NAMALWA (cell line): ENCODE results near the gene SMAD5.

Source experiments
- DNase-seq: peaks from one replicate; pipeline ENCODE4 v3.0.0-alpha.2; 2015; ENCODE audit warnings: low spot score

Gene SMAD5

DNA sequence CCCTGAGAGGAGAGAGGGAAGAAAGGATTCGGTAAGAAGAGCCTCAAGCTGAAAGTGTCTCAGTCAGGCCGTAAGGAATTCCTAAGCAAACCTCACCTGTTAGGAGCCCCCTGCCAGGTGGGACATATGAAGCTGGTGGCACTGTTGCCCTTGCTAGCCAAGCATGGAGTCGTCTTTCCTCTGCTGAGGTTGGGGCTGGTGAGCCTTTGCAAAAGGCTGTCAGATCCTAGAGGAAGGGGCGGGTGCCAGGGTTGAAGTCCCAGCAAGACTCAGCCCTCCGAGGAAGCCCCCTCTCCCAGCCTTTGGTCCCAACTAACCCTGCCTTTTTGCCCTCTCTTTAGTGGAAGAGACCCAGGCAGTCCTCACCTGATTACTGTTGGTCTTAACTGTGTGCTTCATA lies 65.8 kb downstream of the SMAD5 start:
- no peak for DNase-seq

DNA sequence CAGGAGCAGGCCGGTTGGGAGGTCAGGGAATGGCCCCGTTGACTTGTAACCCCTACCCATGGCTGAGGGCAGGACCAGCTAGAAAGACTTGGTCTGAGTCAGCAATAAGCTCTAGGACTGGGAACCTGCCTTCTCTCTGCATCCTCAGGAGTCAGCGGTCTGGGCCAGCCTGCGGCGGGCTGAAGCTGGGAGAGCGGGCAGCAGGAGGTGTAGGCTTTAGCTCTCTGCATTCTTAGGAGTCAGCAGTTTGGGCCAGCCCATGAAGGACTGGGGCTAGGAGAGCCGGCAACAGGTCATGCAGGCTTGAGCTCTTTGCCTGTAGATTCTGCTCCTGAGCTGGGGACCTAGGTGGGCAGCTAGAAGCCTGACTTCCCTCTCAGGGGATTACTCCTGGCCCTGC lies 66.8 kb downstream of the SMAD5 start:
- no peak for DNase-seq

GRCh38 chr5:136200130-136200529 lies 67.5 kb downstream of the SMAD5 start:
- no peak for DNase-seq

DNA sequence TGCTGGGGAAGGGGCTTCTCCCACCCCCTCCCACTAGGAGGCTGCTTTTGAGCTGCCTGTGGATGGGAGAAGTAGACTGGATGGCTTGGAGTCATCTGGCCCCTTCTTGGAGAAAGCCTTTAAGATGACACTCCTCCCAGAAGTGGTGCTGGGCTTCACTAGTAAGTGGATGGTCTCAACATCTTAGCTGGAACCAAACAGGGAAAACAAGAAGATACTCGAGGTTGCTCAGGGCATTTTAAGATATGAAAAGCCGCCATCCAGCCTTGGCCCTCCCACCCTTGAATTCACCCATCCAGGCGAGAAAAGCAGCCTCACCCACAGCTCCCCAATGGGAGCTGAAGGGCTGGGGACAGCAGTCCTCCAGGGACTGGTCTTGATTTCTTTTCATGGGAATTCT lies 68.1 kb downstream of the SMAD5 start:
- no peak for DNase-seq

- DNase-seq: no peak
These were observed 69.2 kb downstream of the SMAD5 start for GRCh38 chr5:136201870-136202269.

DNA sequence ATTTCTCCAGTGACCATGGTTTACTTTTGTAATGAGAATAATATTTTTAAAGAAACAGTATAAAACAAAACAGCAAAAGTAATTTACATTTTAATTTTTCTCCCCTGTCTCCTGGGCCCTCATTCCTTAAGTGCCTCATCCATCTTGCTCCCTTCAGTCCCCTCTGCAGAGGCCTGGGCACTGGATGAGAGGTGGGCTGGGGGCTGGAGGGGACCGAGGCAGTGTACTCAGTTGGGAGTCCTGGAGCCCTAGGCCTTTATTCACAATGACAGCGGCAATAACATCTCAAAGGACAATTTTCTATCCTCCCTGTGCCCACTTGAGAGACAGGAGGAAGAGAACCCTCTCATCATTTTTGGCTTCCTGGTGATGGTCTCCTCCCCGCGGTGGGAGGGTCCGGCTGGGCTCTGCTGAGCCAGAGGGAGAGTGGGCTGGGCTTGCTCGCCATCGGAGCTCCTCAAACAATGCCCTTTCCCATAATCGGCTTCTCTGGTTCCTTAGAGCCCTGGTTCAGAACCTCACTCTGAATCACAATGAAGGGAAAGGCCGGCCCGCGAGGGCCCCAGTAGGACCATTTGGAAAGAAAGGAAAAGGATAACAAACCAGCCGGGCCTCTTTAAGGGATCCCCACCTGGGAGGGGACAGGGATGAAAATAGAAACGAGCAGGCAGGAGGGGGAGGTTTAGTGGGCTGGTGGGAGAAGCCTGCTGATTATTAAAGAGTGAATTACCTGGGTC lies 70.0 kb downstream of the SMAD5 start:
- DNase-seq: no peak

DNA sequence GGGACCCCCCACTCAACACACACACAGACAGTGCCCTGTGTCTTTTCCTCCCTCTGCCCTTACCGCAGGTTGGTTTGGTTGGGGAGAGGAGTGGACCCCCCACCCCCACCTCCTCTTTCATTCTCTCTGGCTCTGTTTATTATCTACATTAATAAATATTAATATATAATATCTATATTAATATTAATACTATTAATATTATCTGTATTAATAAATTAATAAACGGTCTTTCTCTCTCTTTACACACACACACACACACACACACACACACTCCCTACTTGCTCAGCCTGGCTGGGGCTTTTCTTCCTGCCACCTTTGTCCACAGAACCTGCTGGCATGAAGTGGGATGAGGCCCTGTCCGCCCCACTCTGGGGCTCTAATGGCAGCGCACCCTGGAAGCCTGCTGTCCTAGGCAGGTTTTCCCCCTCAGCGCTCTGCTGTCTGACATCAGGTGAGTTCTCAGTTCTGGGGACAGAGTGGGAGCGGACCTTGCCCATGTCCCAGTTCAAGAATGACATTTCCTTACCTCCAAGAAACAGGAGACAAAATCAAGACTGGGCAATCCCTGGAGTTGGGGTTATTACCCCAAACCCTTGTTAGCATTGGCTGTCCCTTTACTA lies 70.8 kb downstream of the SMAD5 start:
- DNase-seq: no peak

DNA sequence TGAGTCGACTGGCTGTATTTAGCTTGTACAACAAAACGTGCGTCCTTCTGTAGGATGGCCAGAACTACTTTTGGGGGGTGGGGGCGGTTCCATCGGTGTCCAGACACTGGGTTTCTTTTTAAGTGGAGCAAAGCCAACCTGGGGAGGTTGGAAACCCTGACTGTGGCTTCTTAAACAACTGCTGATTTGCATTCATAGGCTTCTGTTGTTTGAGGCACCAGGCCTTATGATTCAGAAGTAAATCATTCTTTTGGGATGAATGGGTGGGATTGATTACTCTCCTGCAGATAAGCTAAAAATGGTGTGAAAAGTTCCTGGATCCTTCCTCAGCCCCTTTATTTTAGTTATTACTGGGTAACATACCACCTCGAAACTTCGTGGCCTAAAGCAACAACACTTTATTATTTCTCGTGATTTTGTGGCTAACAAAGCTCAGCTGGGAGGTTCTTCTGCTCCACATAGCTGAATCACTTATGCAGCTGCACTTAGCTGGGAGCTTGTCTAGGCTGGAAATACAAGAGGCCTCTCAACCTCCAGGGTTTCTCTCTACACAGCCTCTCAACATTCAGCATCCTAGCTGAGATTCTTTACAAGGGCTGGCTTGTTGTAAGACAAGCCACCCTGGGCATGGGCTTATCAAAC lies 72.5 kb downstream of the SMAD5 start:
- DNase-seq: no peak

GRCh38 chr5:136205941-136206340 lies 73.3 kb downstream of the SMAD5 start:
- DNase-seq: no peak

- no peak for DNase-seq
These were observed 73.7 kb downstream of the SMAD5 start for GRCh38 chr5:136206361-136206760.

DNA sequence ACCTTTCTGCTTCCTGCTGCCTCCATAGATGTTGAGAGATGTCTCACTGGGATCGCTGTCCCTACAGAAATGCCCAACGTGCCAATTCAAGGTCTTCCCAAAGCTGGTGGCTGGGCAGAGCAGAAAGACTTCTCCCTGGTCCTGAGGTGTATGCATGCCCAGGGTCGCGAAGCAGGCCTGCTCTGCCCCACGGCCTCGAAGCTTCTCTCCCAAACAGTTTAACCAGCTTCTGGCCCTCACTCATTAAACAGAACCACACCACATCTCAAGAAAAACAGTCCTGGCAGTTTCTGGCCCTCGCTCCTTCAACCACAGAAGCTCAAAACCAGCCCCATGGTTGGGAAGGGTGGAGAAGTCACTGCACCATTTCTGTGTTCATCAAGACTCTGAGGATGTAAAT lies 75.0 kb downstream of the SMAD5 start:
- no peak for DNase-seq

- no peak for DNase-seq
These were observed 76.3 kb downstream of the SMAD5 start for GRCh38 chr5:136208916-136209315.

GRCh38 chr5:136209346-136209910 lies 76.8 kb downstream of the SMAD5 start:
- no peak for DNase-seq

- DNase-seq: no peak
These were observed 77.6 kb downstream of the SMAD5 start for GRCh38 chr5:136210259-136210658.

GRCh38 chr5:136211282-136212040 lies 78.8 kb downstream of the SMAD5 start:
- no peak for DNase-seq

- peak; percentile 54 for DNase-seq
These were observed 79.6 kb downstream of the SMAD5 start for GRCh38 chr5:136212252-136212721.

GRCh38 chr5:136213919-136214493 lies 81.4 kb downstream of the SMAD5 start:
- no peak for DNase-seq

DNA sequence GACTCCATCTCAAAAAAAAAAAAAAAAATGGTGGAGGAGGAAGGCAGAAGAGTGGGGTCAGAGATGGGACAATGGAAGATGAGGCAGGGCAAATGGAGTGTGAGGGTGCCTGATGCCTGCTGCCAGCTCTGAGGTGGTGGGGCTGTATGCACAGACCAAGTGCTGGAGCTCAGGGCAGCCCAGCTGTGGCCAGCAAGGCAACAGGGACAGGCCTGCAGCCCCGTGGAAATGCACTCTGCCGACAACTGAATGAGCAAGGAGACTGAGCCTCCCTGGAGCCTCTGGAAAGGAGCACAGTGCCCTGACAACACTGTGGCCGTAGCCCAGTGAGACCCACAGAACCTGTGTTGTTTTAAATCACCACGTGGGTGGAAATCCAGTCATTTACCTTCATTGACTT lies 83.2 kb downstream of the SMAD5 start:
- no peak for DNase-seq

DNA sequence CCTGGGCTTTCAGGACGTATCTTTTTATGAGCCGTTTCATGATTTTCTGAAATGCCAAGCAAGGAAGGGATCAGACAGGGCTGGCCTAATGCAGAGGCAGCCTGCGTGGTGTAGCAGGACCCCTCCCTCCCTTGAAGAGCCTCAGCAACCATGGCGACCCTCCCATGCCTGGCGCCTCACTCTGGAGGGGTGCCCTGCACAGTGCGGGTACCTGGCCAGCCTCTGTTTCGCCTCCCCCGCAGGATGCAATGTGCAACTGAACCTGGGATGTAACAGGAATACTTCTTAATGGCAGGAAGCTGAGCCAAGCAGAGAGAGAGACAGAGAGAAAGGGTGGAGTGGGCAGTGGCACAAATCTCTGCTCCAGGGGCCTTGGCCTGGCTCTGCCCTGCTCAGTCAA lies 83.6 kb downstream of the SMAD5 start:
- DNase-seq: no peak

DNA sequence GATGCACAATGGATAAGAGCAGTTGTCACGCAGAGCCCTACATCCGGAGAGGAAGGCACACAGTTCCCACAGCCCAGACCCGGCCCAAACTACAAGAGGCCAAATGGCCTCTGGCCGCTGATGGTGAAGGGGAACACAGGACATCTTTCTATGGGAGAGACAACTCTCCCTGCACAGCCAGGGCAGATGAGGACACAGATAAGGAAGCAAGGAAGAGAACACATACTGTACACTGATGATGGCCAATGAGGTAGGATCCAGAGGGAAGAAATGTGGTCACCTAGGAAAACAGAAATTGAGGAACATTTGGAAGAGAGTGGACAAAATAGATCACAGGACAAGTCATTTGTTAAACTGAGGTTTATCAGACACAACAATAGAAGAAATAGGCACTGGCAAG lies 88.7 kb downstream of the SMAD5 start:
- DNase-seq: no peak

DNA sequence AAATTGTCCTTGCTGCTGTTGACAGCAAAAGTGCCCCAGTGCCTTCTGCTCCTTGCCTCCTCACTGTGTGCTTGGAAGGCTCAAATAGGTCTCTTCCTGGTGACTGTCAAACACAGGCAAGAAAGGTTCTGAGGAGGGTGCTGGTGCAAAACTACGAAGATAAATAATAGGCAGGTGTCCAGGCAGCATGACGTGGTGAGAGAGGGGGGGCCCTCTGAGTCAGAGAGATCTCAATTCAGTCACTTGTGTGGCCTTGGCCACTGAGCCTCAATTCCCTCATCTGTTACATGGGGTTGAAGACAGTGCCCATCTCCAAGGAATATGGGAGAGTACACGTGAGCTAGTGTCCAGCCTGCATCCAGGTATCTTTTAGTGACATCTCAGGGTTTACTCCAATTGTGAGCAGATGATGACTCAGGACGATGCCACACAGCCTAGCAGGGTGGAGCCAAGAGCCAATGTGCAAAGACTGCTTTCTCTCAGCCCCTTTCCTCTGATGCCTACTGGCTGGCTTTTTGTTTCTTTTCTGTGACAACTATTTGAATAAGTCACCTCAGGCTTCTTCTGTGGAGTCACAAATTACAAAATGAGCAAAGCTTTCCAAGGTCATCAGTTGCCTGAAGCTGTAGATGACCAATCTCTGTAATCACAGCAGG lies 90.1 kb downstream of the SMAD5 start:
- DNase-seq: no peak
